Subcutaneous adipose tissue (tissue), 4 donors: ENCODE results near the gene FBXO5. TPM values are rescaled to one million over a fixed set of nuclear protein-coding genes. Genes with fewer than 3 reads are reported as not detected.

Experiments used
- total RNA-seq, 4 donors: library from RNA; depleted of rRNA; stranded (reverse); fragments of >200 nt; gene quantifications; one replicate each; pipeline ENCODE4 v1.1.0, GENCODE V29; 2016
- TF ChIP-seq, protein P1 (sequence below): fragments of 450-650 bp; IDR thresholded peaks from one replicate; pipeline ENCODE4 v1.5.1; 2016; ENCODE audit warnings: low read depth, mild to moderate bottlenecking, control low read depth, antibody characterized with exemption, moderate library complexity

The FBXO5 gene
- total RNA-seq, 4 donors from 2014 or later: 3.1 to 4.8 (median 4.1) TPM

DNA sequence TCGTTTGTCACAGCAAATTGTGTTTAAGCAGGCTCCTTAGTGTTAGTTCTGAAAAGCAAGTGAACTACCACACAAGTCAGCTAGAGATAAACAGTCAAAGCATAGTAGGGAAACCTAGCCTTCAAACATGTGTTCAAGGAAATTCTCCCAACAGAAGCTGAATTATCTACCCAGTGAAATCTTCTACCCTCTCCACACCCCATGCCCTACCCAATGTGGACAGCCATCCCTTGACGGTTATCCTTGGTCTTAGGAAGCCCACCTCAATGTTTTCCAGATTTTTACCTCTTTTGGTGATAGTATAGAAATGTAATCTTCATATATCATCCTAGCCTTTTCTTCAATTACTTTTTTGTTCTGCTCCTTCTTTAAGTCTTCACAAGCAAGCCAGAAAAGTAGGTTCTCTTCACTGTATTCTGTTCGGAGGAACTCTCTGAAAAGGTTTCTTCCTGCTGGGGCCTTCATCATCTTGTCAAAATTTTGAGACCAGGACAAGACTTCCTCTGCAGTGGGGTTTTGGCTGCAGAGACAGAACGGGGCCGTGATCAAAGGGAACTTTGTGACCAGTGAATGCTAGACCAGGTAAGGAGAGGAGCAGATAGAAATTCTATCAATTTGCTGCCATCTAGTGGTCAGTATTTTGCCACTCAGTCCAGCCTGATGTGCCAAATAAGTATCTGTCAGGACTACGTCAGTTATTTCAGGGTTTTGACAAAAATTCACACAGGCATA lies 41.3 kb upstream of the FBXO5 start:
- TF ChIP-seq, protein P1, sequence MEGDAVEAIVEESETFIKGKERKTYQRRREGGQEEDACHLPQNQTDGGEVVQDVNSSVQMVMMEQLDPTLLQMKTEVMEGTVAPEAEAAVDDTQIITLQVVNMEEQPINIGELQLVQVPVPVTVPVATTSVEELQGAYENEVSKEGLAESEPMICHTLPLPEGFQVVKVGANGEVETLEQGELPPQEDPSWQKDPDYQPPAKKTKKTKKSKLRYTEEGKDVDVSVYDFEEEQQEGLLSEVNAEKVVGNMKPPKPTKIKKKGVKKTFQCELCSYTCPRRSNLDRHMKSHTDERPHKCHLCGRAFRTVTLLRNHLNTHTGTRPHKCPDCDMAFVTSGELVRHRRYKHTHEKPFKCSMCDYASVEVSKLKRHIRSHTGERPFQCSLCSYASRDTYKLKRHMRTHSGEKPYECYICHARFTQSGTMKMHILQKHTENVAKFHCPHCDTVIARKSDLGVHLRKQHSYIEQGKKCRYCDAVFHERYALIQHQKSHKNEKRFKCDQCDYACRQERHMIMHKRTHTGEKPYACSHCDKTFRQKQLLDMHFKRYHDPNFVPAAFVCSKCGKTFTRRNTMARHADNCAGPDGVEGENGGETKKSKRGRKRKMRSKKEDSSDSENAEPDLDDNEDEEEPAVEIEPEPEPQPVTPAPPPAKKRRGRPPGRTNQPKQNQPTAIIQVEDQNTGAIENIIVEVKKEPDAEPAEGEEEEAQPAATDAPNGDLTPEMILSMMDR: no peak

DNA sequence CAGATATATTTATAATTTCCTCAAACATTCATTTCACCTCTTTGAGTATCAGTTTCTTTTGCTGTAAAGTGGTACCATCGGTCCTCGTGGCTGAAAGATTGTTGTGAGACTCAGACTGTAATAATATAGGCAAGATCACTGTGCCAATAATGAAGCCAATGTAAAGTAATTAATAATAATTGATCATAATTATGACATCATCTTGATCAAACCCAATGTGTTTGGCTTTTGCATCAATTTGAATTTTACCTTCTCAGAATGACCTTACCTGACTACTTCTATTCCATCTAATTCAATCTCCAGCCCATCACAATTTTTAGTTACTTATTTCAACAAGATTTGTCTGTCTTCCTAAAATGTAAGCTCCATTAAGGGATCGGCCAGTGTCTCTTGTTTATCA lies 35.5 kb upstream of the FBXO5 start:
- TF ChIP-seq, protein P1: no peak

DNA sequence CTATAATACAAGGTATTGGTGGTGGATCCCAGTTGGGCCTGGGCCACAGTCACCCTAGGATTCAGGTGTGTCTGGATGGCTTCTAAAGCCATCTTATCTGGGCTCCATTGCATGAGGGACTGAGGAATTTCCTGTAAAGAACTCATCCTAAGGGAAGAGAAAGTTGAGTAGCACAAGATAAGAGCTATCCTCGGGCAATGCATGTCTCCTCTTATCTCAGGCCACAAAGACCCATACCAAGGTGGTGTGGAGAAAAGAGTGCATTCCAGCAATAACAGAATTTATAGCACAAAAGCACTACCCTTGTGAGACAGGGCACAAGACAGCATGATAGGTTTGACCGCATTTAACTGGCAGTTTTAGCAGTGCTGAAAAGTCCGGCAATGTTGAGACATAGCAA lies 34.0 kb upstream of the FBXO5 start:
- TF ChIP-seq, protein P1: no peak

DNA sequence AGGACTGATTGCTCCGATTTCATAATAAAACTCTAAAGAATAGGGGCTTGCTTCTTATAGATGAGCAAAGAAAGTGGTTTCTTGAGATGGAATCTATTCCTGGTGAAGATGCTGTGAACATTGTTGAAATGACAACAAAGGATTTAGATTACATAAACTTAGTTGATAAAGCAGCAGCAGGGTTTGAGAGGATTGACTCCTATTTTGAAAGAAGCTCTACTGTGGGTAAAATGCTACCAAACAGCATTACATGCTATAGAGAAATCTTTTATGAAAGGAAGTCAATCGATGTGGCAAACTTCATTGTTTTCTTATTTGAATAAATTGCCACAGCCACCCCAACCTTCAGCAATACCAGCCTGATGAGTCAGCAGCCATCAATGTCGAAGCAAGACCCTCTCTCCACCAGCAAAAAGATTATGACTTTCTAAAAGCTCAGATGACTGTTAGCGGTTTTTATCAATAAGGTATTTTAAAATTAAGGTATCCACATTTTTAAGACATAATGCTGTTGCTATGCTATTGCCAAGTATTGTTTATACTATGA lies 32.3 kb upstream of the FBXO5 start:
- TF ChIP-seq, protein P1: no peak

DNA sequence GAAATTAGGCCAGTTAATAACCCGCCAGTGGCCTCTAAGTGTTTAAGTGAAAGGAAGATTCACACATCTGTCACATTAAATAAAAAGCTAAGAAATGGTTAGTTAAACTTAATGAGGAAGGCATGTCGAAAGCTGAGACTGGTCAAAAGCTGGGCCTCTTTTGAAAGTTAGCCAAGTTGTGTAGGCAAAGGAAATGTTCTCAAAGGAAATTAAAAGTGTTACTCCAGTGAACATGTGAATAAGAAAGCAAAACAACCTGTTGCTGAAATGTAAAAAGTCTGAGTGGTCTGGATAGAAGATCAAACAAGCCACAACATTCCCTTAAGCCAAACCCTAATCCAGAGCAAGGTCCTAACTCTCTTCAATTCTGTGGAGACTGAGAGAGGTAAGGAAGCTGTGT lies 30.6 kb upstream of the FBXO5 start:
- TF ChIP-seq, protein P1: no peak

DNA sequence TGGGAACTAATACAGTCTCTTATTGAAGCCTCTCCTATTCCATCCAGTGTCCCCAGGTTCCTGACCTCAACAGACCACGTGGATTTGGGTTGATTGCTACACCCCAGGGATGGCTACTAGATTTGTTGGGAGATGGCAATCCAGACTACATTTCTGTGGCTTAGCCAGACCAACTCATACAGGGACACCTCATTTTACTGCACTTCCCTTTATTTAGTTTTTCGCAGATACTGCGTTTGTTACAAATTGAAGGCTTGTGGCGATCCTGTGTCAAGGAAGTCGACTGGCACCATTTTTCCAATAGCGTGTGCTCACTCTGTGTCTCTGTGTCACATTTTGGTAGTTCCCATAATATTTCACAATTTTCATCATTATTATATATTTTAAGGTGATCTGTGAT lies 30.0 kb upstream of the FBXO5 start:
- TF ChIP-seq, protein P1: no peak

DNA sequence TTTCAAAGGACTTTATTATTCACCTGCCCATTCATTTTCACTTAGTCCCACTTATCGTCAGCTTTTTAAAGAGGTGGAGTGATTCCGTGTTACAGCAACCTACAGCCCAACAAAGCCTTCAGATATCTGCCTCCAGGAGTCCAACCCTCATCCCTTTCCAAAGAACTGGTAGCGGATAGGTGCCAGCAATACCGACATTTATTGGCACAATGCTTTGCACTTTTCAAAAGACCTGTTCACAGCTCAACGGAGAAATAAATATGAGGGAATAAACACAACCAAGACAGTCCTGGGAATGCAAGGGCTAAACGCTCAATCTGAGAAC lies 20.5 kb upstream of the FBXO5 start:
- TF ChIP-seq, protein P1: no peak
